ENCODE results near the gene SLC24A2.

SLC24A2 gene

DNA sequence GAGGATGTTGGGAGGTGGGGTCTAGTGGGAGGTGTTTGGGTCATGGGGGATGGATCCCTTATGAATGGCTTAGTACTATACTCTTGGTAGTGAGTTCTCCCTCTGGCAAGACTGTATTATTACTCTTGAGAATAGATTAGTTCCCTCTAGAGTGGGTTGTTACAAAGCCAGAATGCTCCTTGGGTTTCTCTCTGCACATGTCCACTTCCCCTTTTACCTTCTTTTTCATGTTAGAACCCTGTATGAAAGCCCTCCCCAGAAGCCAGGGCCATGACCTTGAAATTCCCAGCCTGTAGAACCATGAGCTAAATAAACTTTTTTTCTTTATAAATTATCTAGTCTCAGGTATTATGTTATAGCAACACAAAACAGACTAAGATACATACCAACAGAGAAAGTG, 31.1 kb downstream of the SLC24A2 start:
- DNase-seq, result no peak

DNA sequence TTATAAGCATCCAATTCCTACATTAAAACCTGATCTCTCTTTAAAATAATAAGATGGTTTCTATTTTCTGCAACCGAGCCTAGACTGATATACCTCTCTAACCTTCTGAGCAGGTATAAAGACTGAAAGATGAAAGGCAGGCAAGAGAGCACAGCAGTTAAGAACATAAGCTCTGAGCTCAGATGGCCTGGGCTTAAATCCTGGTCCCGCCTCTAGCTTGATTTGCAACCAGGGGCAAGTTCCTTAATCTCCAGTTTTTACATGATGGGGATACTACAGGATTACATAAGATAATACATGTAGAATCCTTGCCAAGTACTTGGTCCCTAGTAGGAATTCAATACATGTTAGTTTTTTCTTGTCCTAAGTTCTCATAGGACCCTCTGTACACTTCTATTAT, 33.9 kb downstream of the SLC24A2 start:
- DNase-seq, result no peak

DNA sequence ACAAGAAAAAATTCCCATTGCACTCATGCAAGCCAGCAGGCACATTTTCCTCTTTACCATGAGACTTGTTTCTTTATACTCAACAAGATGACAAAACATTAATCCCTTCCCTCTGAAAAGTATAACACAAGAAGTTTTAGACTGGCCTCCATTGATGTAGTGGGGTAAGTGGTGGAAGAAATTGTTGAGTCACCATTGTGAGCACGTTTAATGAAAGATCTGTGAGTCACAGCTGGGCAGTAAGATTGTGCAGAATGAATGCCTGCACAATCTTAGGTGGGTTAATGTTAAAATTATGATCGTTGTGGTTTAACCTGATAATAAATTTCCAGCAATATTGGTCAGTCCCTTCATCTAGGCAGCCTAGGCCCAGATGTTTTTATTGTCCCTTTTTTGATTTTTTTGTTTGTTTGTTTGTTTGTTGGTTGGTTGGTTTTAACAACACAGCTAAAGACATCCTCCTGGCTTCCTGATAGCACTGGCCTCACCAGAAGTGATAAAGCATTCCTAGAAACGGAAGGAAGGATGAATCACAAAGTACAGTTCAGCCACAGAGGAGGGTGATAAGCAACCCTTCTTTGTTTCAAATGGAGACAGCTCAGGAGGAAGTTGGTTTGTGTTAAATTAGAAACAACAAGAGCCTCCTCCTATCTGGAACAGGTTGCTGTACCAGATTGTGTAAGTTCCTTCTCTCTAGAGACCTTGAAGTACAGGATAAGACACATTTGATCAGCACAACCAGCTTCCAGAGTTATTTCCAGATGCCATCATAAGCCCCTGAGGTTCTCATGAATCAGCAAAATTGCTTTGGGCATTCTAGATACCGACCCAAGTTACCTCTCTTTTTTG, 40.3 kb downstream of the SLC24A2 start:
- DNase-seq, result peak; percentile 26

DNA sequence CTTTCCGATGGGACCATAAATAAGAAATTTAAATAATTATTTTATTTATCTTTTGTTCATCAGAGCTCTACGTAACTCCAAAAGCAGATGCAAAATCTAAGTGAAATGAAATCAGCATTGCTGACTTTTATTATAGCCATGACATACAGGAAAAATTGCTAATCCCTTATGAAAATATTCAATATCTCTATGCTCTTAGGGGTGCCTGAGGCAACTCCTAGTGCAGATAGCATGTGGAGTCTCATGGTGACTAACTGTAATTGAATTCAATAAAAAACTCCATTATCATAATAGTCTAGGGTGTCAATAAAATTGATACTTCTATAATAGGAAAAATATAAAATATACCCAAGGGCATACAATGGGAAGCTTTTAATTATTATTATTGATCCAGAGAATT, 42.6 kb downstream of the SLC24A2 start:
- no peak for DNase-seq

DNA sequence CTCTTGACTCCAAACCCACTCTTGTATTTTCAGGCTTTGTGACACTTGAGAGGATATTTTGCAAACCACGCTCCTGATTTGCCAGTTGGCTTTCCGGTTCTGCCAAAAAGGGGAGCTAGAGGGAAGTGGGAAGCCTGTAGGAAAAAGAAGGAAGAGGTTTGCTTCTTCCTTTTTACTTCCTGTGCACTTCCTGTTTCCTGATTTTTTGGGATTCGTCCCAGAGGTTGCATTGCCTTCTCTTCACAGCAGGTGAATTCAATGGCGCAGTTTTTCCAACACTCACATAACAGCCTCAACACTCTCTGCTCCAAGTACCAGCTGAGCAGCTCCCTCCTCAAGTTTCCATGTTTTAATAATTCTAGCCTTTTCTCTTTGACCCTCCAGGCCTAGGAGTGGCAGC, 47.7 kb downstream of the SLC24A2 start:
- DNase-seq, result no peak
